Esophagus muscularis mucosa (tissue), 4 donors: ENCODE data around the gene SNX3. TPM values are rescaled to one million over a fixed set of nuclear protein-coding genes. Genes with fewer than 3 reads are reported as not detected.

ENCODE experiments used
- DNase-seq: peaks from one replicate; pipeline ENCODE4 v3.0.0-alpha.2; 2017; ENCODE audit errors: extremely low spot score
- H3K27ac ChIP-seq, 4 donors: fragments of 200-600 bp; sonication (generic); replicated peaks in 1 of 4; 1 replicate in 3 of 4; 2 replicates in 1 of 4; pipeline ENCODE4 v1.5.1; 2016 to 2019; ENCODE audit warnings: mild to moderate bottlenecking in 1 of 4
- H3K27me3 ChIP-seq, 4 donors: fragments of 200-600 bp; sonication (generic); one replicate each; pipeline versions ENCODE4 v1.5.1 to v1.6.0; 2016 to 2019
- H3K36me3 ChIP-seq, 4 donors: fragments of 200-600 bp; sonication (generic); one replicate each; pipeline ENCODE4 v1.5.1; 2016 to 2019
- H3K4me1 ChIP-seq, 4 donors: fragments of 200-600 bp; sonication (generic); one replicate each; pipeline ENCODE4 v1.5.1; 2016 to 2019
- H3K4me3 ChIP-seq, 4 donors: fragments of 200-600 bp; sonication (generic); 1 replicate in 2 of 4; 2 replicates in 2 of 4; pipeline ENCODE4 v1.5.1; 2016 to 2019; ENCODE audit warnings: mild to moderate bottlenecking in 4 of 4, moderate library complexity in 1 of 4
- H3K9me3 ChIP-seq, 4 donors: fragments of 200-600 bp; sonication (generic); 1 replicate in 3 of 4; 2 replicates in 1 of 4; pipeline ENCODE4 v1.5.1; 2016 to 2019
- EP300 ChIP-seq: sonication (generic); formaldehyde crosslinking; IDR thresholded peaks from one replicate; pipeline ENCODE4 v1.6.1; 2017; ENCODE audit warnings: antibody characterized with exemption
- POLR2A ChIP-seq: fragments of 450-650 bp; IDR thresholded peaks from one replicate; pipeline ENCODE4 v1.6.1; 2017; ENCODE audit warnings: antibody characterized with exemption, moderate library complexity, mild to moderate bottlenecking, low read depth
- POLR2AphosphoS5 ChIP-seq, 2 donors: sonication (generic); formaldehyde crosslinking; IDR thresholded peaks; one replicate each; pipeline ENCODE4 v1.6.1; 2017; ENCODE audit warnings: antibody characterized with exemption in 2 of 2
- WGBS: methylation state at CpG from one replicate; pipeline ENCODE4 v1.1.5; 2018; 5-methylcytosine and 5-hydroxymethylcytosine counted together
- intact Hi-C: fragments of 100-400 bp; cut with DNase I; formaldehyde crosslinking; loops from one replicate; pipeline ENCODE4 v1.15.1; 2023
- total RNA-seq, 4 donors: library from RNA; depleted of rRNA; stranded (reverse); fragments of >200 nt; gene quantifications; one replicate each; pipeline versions ENCODE4 v1.1.0 to v1.2.1, GENCODE V29; 2016
- TF ChIP-seq, protein P1 (sequence below), 3 experiments: fragments of 200-600 bp in 2 of 3; fragments of 450-650 bp in 1 of 3; sonication (generic) in 2 of 3; IDR thresholded peaks; one replicate each; pipeline ENCODE4 v1.5.1; 2017 to 2019; ENCODE audit warnings: antibody characterized with exemption in 3 of 3, mild to moderate bottlenecking in 2 of 3, moderate library complexity in 1 of 3

The SNX3 gene
- total RNA-seq, 4 donors from 2014 or later: 148 to 176 (median 151) TPM

DNA sequence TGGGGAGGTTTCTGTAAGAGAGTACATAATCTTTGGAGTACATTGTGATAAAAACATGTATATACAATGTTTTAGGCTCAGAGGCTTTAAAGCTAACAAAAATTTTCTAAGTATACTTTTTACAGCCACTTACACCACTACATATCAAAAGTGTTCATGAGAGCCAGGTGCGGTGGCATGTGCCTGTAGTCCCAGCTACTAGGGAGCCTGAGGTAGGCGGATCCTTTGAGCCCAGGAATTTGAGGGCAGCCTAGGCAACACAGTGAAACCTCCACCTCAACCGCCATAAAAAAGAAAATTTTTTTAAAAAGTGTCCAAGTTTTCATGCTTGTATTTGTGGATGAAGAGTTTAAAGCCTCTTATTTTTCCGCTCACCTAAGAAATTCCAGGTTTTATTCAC is 22.5 kb downstream of the SNX3 start:
- intact Hi-C loops: no loop called here
- H3K27ac ChIP-seq: no peak overlapping the region
- 99% methylated on average over 4 of the region's 4 CpGs for WGBS
- no peak for DNase-seq
- no peaks in the 10 kb centered on the region for H3K27me3 ChIP-seq
- H3K9me3 ChIP-seq: peaks cover 0 to 7% (median 0%) of the 10 kb centered on the region in 4 donors
- H3K36me3 ChIP-seq: peaks cover 0 to 17% (median 16%) of the 10 kb centered on the region in 4 donors
- peaks cover 0 to 3% (median 0%) of the 10 kb centered on the region in 4 donors for H3K4me1 ChIP-seq
- TF ChIP-seq, protein P1, sequence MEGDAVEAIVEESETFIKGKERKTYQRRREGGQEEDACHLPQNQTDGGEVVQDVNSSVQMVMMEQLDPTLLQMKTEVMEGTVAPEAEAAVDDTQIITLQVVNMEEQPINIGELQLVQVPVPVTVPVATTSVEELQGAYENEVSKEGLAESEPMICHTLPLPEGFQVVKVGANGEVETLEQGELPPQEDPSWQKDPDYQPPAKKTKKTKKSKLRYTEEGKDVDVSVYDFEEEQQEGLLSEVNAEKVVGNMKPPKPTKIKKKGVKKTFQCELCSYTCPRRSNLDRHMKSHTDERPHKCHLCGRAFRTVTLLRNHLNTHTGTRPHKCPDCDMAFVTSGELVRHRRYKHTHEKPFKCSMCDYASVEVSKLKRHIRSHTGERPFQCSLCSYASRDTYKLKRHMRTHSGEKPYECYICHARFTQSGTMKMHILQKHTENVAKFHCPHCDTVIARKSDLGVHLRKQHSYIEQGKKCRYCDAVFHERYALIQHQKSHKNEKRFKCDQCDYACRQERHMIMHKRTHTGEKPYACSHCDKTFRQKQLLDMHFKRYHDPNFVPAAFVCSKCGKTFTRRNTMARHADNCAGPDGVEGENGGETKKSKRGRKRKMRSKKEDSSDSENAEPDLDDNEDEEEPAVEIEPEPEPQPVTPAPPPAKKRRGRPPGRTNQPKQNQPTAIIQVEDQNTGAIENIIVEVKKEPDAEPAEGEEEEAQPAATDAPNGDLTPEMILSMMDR (IDR thresholded peaks at IDR 0.05): no peak
- TF ChIP-seq POLR2AphosphoS5 (IDR thresholded peaks at IDR 0.05): no peak
- no peak for TF ChIP-seq EP300
- no peak for TF ChIP-seq POLR2A
- no peak overlapping the region for H3K4me3 ChIP-seq

DNA sequence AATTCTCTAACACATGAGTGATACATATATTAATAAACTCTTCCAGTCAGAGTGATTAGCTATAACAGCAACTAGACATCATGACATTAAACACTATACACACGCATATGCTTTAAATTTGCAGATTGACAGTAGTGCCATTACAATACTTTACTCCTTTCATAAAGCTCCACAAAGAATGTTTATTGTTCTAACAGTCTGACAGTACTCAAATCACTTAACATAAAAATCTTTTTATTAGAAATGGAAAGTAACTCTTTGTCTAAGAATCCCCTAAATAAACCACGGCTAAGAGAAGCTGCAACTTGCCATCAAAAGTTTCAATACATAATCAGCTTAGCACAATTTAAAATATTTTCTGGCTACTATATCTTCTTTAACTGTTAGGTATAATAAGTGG is 24.0 kb downstream of the SNX3 start:
- H3K27me3 ChIP-seq: no peaks in the 10 kb centered on the region
- intact Hi-C loops: no loop called here
- no peak overlapping the region for H3K4me3 ChIP-seq
- no peak for DNase-seq
- WGBS: 46% methylated on average over 2 of the region's 2 CpGs
- peaks cover 0 to 17% (median 16%) of the 10 kb centered on the region in 4 donors for H3K36me3 ChIP-seq
- H3K9me3 ChIP-seq: no peaks in the 10 kb centered on the region
- peaks cover 2 to 10% (median 4%) of the 10 kb centered on the region in 4 donors for H3K4me1 ChIP-seq
- H3K27ac ChIP-seq: no peak overlapping the region
- TF ChIP-seq, protein P1 (IDR thresholded peaks at IDR 0.05): no peak
- TF ChIP-seq EP300 (no peak), POLR2A (no peak), POLR2AphosphoS5 (IDR thresholded peaks at IDR 0.05) (no peak)

DNA sequence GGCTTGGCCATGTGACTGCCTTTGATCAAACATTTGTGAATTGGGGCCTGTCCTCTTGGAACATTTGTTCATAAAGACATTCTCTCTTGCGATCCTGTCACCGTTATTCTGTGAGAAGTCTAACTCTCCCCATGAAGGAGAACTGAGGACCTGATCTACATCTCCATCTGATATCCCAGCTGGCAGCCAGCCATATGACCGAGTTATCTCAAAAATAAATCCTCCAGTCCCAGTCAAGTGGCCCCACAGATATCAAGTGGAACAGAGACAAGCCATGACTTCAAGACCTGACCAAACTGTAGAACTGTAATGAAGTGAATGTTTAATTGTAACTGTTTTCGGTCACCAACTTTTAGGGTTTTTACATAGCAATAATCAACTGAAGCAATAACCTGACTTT is 25.7 kb downstream of the SNX3 start:
- H3K9me3 ChIP-seq: no peaks in the 10 kb centered on the region
- no peak overlapping the region for H3K27ac ChIP-seq
- intact Hi-C loops: no loop called here
- H3K27me3 ChIP-seq: no peaks in the 10 kb centered on the region
- TF ChIP-seq POLR2A (no peak), EP300 (no peak), POLR2AphosphoS5 (IDR thresholded peaks at IDR 0.05) (no peak)
- TF ChIP-seq, protein P1 (IDR thresholded peaks at IDR 0.05): no peak
- peaks cover 2 to 11% (median 5%) of the 10 kb centered on the region in 4 donors for H3K4me1 ChIP-seq
- WGBS: 85% methylated on average over 4 of the region's 4 CpGs
- H3K4me3 ChIP-seq: no peak overlapping the region
- DNase-seq: no peak
- H3K36me3 ChIP-seq: peaks cover 0 to 16% (median 13%) of the 10 kb centered on the region in 4 donors

DNA sequence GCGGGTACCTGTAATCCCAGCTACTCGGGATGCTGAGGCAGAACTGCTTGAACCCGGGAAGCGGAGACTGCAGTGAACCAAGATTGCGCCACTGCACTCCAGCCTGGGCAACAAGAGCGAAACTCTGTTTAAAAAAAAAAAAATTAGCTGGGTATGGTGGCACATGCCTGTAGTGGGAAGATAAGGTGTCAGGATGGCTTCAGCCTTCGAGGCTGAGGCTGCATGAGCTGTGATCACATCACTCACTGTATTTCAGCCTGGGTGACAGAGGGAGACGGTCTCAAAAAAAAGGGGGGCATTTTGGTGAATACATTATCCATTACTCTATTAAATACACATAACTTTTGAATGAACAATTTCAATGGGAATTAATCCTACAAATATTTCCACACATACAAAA is 32.4 kb downstream of the SNX3 start:
- 95% methylated on average over 8 of the region's 8 CpGs for WGBS
- no peak overlapping the region for H3K27ac ChIP-seq

More for the DNA sequence above, 32.4 kb downstream of the SNX3 start:
- intact Hi-C loops: no loop called here
- H3K36me3 ChIP-seq: peaks cover 0 to 14% (median 6%) of the 10 kb centered on the region in 4 donors
- DNase-seq: no peak
- no peaks in the 10 kb centered on the region for H3K9me3 ChIP-seq
- no peak for TF ChIP-seq POLR2A
- TF ChIP-seq POLR2AphosphoS5 (IDR thresholded peaks at IDR 0.05): no peak
- no peak for TF ChIP-seq EP300
- TF ChIP-seq, protein P1 (IDR thresholded peaks at IDR 0.05): no peak
- no peaks in the 10 kb centered on the region for H3K27me3 ChIP-seq
- H3K4me1 ChIP-seq: peaks cover 0 to 11% (median 5%) of the 10 kb centered on the region in 4 donors
- no peak overlapping the region for H3K4me3 ChIP-seq
